ENCODE results near the gene CDH5.
"Not testable (repeated sequence)": the region's sequence is repeated elsewhere in the genome, so short reads cannot be mapped to it uniquely, and the experiment has no call there.

CDH5 gene

GRCh38 chr16:66366433-66367299 lies at the start of gene CDH5:
Gene CDH5, plus strand, starts transcription at chr16:66366691. Its CDS starts 12,647 bp downstream, at chr16:66379338.
- DNase-seq, result no peak

DNA sequence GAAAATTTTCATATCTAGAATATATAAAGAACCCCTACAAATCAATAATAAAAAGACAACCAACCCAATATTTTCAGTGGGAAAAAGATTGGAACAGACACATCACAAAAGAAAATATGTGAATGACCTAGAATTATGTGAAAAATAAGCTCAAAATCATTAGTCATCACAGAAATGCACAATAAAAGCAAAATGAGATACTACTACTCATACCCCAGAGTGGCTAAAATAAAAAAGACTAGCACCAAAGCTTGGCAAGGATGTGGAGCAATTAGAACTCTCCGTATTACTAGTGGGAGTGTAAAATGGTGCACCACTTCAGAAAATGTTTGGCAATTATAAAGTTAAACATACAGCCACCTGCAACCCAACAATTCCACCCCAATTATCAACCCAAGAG lies 48.0 kb upstream of the CDH5 start:
- no peak for DNase-seq

DNA sequence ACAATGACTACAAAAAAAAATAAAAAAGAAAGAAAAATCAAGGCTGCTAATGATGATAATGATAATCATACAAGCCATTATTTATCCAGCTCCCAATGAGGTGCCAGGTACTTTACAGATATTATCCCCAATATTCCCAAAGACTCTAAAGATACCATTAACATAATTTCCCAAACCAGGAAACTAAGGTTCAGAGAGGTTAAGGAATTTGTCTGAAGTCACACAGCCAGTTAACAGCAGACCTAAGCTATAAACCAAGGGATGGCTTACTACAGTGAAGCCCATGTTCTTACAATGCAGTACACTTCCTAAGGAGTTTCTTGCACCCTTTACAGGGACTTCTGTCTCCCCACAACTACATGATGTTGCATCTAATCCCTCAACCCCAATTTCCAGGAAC lies 45.7 kb upstream of the CDH5 start:
- no peak for DNase-seq

DNA sequence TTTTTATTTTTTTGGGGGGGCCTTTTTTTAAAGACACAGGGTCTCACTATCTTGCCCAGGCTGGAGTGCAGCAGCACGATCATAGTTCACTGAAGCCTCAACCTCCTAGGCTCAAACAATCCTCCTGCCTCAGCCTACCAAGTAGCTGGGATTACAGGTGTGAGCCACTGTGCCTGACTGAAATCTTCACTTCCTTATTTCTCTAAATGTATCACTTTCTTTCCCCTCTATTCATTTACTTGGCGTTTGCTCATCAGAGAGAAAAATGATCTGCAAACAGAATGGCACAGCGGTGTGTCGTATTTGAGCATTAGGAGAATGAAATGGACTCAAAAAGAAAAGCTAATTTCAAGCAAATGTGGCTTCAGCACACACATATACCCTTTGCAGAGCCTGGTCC lies 44.3 kb upstream of the CDH5 start:
- no peak for DNase-seq

DNA sequence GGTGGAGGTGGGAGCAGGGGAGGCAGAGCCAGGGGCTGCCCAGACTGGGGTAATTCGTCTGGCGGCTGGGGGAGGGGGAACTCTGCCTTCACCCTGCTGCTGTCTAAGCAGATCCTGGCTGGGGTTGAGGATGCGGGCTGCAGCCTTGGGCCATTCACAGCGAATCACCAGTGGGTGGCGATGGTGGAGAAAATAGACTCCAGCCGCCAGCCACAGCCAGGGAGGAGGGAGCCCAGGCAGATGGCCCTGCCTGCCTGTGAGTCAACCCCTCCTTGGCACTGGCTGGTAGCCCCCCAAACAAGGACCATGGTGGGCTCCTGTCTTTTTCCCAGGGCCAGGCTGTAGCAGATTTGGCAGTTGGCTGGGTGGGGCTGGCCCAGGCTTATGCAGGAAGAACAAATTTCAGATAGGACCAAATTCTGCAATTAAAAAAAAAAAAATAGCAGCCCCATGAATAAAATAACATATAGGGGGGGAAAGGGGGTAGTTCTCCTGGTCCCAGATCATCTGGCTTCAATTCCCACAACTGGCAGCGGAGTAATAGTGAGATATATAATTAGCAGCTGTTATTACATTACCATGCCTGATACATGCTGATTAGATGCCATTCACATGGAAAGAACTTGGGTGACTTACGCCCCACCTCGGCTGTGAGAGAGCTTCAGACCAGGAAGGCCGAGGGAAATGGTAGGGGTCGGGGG lies 41.5 kb upstream of the CDH5 start:
- no peak for DNase-seq

DNA sequence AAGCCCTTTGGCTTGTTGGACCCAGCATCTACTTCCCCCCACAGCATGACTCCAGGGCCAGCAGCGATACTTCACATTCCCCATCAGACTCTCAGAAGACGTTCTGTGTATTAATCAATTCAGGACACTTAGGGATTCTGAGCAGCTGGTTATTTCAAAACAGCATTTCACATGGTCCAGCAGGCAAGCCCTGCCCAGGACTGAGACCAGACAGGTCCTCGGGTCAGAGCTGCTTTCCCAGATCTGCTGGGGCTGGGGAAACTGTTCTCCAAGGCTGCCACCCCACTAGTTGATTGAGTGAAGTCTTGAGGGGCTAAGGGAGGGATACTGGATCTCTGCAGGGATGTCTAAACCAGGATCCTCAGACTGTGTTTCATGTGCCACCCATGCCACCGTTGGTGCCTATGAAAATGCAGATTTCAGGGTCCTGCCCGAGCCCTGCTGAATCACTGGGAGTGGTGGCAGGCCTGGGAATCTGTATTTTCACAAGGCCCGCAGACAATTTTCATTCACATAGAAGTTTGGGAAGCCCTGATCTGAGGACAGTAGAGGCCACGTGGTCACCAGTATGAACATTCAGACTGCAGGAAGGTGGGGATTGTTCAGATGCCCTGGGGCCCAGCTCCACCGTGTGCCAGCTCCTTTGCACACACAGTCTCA lies 40.6 kb upstream of the CDH5 start:
- DNase-seq, result no peak

DNA sequence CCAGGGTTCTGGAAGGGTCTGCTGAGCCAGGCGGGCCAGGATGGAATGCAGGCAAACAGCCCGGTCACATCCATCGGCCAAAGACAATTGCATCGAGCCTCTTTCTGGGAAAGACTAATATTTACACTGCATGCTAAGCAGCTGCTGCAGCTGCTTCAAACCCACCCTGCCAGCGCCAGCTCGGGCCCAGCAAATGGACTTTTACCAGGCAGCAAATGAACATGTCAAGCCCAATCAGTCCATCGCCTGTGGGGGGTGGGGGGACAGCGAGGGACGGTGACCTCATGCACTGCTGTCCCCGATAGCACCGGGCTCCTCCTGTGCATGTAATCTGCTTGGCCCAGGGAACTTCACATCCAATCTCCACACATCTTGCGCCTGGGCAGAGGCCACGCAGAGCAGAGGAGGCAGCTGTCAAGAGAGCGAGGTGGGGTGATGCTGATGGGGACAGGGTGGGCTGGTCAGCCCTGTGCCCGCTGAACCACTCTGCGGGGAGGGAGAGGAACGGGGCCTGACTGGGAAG lies 39.4 kb upstream of the CDH5 start:
- no peak for DNase-seq

- no peak for DNase-seq
Measured at GRCh38 chr16:66328282-66328681, 38.2 kb upstream of the CDH5 start.

DNA sequence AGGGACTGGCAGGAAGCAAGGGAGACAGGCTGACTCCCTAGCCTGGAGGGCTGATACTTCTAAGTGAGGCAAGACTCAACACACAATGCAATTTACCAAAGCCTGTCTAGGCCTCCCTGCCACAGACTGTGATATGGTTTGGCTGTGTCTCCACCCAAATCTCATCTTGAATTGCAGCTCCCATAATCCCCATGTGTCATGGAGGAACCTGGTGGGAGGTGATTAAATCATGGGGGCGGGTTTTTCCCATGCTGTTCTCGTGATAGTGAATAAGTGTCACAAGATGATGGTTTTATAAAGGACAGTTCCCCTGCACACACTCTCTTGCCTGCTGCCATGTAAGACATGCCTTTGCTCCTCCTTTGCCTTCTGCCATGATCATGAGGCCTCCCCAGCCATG lies 35.0 kb upstream of the CDH5 start:
- DNase-seq, result not testable (repeated sequence)

DNA sequence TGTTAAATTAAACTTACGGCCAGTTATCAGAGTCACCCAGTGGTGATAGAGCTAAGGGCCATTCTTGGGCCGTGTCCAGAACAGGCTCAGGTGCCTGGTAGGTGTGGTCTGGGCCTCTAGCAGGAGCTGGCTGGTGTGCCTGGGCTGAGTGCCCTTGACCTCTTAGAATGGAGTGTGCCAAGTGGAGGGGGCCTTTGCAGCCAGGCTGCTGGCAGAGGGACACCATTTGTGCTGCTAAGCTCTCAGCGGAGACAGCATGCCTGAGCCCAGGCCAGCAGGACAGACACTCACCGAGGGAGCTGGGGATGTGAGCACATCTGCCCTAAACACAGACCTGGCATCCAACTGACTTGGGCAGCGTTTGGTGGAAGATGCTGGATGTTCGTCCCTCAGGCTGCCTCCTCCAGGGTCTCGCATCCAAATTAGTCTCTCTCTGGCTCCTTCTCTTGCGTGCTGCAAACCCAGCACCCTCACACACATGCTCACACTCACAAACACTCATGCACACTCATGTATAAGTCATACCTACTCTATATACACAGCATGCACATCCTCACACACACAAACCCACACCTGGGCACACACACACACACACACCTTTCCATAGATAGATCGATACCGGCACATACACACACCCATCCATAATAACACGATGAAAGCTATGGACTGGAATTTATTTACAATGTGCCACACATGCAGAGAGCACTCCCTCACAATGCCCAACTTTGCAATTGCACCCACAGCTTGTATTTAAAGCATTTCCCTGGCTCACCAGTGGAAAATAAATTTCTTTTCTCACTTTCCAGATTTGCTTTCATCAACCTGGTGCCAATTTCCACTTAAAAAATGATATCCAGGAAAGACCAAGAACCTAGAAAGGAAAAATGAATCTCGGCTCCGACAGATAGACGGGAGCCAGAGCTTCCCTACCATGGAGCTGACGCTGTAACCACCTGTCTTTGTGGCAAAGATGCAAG lies 33.6 kb upstream of the CDH5 start:
- no peak for DNase-seq

- no peak for DNase-seq
Measured at GRCh38 chr16:66334853-66335574, 31.5 kb upstream of the CDH5 start.

- DNase-seq, result no peak
Measured at GRCh38 chr16:66335704-66336329, 30.7 kb upstream of the CDH5 start.

DNA sequence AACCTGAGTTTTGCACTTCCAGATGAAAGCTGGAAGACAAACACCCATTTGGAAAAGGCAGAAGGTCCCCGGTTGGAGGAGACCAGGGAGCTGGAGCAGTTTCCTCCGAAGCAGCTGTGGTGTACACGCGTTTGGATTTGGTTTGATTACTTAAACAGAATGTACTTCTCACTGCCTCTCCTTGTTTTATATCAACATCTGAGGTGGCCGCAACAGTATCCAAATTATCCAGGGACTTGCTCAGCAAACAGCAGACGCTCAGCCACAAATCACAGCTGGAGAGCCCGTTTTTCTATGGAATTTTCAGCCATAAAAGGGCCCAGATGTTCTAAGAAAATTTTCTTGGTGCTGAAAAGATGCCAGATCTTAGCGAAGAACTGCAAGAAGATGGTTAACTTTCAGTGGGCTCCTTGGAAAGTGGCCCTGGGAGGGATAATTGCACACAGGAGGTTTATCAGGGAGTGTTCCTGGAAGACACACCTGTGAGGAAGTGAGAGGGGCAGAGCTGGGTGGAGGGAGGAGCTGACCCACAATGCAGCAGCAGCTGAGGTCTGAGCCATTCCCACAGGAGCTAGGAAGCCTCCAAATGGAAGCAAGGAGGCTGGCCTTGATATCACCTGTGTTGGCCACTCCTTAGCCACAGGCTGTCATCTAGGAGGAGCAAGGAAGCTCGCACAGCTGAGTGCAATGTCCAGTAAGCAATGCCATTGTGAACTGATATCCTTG lies 28.9 kb upstream of the CDH5 start:
- no peak for DNase-seq

DNA sequence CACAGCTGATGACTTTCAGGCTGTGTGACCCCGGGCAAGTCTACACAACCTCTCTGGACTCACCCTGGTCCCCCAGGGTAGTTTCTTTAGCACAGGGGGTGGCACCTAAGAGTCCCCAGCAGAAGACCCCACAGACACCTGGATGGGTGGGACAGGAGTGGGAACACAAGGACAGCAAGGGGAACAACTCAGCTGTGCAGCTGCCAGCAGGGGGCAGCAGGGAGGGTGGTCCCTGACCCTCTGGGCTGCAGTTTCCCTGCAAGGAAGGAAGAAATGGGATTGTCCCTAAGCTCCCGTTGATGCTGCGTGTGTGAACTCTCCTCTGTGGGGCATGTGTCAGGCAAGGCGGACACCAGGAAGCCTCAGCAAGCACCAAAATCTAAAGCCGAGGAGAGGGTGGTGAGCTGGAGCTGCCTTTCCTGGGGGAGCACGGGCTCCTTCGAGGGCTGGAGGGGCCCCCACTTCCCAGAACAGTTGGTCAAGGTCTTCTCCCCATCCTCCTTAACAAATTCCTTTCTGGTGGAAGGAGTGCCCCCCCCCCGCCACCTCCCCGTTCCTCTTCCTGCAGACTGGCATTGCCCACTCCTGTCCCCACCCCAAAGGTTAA lies 24.1 kb upstream of the CDH5 start:
- DNase-seq, result no peak

DNA sequence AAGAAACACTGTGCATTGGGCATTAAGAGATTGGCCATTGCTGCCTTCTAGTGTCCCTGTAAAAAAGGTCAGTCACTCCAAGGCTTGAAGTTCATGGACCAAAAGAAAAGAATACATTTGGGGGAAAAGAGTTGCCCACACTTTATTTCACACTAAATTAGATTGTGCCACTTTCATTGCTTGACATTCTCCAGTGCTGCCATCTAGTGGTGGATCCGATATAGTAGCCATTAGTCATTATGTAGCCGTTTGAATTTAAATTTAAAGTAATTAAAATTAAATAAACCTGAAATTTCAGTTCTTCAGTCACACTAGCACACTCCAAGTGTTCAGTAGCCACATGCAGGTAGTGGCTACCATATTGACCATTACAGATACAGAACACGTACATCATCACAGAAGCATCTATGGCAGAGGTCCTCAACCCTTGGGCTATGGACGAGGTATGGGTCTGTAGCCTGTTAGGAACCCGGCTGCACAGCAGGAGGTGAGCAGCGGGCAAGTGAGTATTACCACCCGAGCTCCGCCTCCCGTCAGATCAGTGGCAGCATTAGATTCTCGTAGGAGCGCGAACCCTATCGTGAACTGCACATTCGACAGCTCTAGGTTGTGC lies 21.9 kb upstream of the CDH5 start:
- DNase-seq, result peak; percentile 9 to 17

- DNase-seq, result no peak
Measured at GRCh38 chr16:66346221-66346620, 20.3 kb upstream of the CDH5 start.

GRCh38 chr16:66352304-66352703 lies 14.2 kb upstream of the CDH5 start:
- DNase-seq, result no peak

DNA sequence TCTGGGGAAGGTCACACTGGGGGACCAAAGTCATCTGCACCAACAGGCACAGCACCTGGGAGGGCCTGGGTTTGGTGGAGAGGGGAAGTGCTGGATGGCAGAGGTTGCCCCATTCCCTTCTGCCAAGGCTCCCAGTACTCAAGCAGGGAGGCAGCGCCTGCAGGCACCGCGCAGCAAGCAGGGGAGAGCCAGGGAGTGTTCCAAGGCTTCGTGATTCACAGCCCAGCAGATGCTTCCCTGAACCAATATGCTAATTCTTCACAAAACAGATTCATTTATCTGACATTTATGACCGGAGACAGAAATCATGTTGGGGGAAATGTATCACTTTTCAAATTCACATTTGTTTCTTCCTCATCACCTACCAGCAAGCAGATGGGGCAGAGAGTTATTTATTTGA lies 13.4 kb upstream of the CDH5 start:
- no peak for DNase-seq
